HG03442 (cell line): ENCODE measurements around the gene SGO2.
"Not testable (repeated sequence)": the region's sequence is repeated elsewhere in the genome, so short reads cannot be mapped to it uniquely, and the experiment has no call there.

Experiments used
- ATAC-seq: cut with Tn5 transposase; IDR thresholded peaks from one replicate; pipeline ENCODE4 v1.9.1; 2021; ENCODE audit warnings: mild to moderate bottlenecking, moderate library complexity; ENCODE audit not compliant: unreplicated experiment

Gene SGO2

GRCh38 chr2:200620606-200621390 is 94.8 kb downstream of the SGO2 start:
- ATAC-seq: no peak

DNA sequence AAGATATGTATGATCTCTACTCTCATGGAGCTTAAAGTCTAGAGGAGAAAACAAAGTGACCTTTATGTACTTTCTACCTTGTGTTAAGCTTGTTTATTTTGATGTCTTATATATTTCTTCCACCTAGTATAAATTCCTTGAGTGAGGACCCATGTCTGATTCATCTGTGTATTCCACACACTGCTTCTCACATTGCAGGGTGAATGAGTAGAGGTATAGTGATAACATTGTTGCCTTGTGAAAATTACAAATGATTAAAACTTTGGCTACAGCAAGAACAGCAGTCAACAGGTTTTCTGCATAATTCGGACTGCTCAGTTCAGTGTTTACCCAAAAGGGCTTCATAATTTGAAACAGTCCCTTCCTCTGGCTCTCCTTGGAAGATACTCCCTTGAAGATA is 96.1 kb downstream of the SGO2 start:
- ATAC-seq: no peak

GRCh38 chr2:200624026-200624425 is 98.0 kb downstream of the SGO2 start:
- ATAC-seq: no peak

GRCh38 chr2:200624658-200625057 is 98.7 kb downstream of the SGO2 start:
- no peak for ATAC-seq

DNA sequence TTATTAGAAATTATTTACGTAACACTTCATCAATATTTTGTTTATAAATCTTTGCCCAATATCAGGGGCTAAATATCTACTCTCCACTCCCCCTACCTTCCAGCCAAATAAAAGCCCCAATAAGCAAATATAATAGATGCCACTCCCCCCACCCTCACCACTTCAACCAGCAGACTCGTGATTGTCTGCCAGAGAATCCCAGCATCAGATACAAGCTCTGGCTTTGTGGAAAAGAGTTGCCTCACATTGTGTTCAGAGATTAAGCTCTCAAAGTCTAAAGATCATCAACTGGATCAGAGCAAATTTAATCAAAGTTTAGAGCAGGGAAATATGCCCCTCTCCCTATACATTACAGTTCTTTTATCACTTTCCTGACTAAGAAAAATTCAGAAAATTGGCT is 99.3 kb downstream of the SGO2 start:
- ATAC-seq: no peak

DNA sequence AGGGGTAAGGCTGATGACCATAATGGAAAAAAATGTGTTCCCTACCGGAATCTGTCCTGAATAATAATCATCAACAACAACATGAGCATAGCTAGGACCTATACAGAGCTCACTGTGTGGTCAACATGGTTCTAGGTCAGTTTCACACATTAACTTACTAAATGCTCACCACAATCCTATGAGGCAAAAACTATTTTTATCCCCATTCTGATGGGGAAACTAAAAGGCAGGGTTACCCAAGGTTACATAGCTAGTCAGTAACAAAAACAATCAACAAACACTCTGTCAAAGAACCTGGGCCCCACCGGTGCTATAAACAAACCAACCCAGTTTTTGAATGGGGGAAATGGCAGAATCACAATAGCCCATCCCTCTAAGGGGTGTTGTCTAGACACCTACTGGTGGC is 100.0 kb downstream of the SGO2 start:
- ATAC-seq: no peak

GRCh38 chr2:200627110-200627770 is 101.2 kb downstream of the SGO2 start:
- no peak for ATAC-seq

DNA sequence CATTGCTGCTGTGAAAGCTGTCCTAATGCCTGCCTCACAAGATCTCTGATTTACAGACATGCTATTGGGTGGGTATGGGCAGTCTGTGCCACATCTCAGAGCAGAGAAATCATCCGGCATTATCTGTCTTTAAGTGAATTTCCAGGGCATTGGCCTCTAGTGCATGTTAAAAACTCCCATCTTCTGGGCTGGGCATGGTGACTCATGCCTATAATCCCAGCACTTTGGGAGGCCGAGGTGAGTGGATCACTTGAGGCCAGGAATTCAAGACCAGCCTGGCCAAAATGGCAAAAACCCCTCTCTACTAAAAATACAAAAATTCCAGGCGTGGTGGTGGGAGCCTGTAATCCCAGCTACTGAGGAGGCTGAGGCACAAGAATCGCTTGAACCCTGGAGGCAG is 102.5 kb downstream of the SGO2 start:
- not testable (repeated sequence) for ATAC-seq

DNA sequence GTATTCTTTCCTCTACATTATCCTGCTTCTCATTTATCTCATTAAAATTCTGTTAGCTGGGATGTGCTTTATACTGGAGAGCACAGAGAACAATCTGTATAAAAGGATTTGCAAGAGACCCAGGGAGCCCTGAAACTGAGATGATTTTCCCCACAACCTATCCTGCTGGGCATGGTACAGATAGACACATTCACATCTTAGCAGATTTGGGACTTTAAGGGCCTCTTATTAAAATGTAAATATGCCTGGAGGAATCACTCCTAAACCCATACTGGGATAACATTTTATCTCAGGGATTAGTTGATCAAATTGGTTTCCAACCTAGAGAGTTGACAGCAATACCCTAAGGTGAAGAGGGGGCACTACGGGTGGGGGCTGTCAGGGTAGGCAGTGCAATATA is 105.3 kb downstream of the SGO2 start:
- ATAC-seq: no peak
